ENCODE measurements around the gene CTXND1. TPM values are rescaled to one million over a fixed set of nuclear protein-coding genes. Genes with fewer than 3 reads are reported as not detected.

The CTXND1 gene
- total RNA-seq, 1 experiment from 2014 or later, result not detected

DNA sequence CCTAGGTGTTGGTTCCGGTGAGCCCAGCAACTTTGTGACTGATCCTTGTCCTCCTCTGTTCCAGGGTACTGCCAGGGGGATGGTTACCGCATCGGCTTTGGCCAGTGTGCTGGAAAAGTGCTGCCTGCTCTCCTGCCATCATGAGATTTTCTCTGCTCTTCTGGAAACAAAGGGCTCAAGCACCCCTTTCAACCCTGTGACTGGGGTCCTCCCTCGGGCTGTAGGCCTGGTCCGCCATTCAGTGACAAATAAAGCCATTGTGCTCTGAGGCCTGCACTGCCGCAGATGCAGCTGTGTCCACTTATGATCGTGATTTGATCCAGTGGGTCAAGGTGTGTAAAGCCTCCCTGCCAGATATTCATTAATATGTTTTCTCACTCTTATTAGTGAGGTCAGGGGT lies 65.9 kb downstream of the CTXND1 start:
- H3K4me3 ChIP-seq (ENCODE audit: low read length), result no peak overlapping the region
- no peak for DNase-seq
- CTCF ChIA-PET, result no interaction called here
- POLR2A ChIA-PET (ENCODE audit: unreplicated experiment), result no interaction called here
- H3K36me3 ChIP-seq (ENCODE audit: low read depth, low read length), result peaks cover 33% of the 10 kb centered on the region
- intact Hi-C loops (cut with micrococcal nuclease), result no loop called here
- no peaks in the 10 kb centered on the region for H3K27me3 ChIP-seq (ENCODE audit: low read length)
- H3K79me2 ChIP-seq (ENCODE audit: low read length), result no peaks in the 10 kb centered on the region
- BruUV-seq (replicated peaks), result no TSS peak
- no peaks in the 10 kb centered on the region for H4K20me1 ChIP-seq (ENCODE audit: low read length)
- no peak overlapping the region for H3K9ac ChIP-seq (ENCODE audit: low read length)
- H3K4me2 ChIP-seq (ENCODE audit: low read length), result no peak overlapping the region
- H3K9me3 ChIP-seq (ENCODE audit: low read length), result no peaks in the 10 kb centered on the region
- no peak for ATAC-seq
- H3F3A ChIP-seq (ENCODE audit: low read length, unreplicated experiment), result no peaks in the 10 kb centered on the region
- H2AFZ ChIP-seq (ENCODE audit: low read length), result no peak overlapping the region
- no peaks in the 10 kb centered on the region for H3K9me2 ChIP-seq (replicated peaks; ENCODE audit: low read length)
- no peak for TF ChIP-seq EZH2phosphoT487 (IDR thresholded peaks at IDR 0.05; ENCODE audit: borderline replicate concordance, low read length)
- TF ChIP-seq, protein P1, sequence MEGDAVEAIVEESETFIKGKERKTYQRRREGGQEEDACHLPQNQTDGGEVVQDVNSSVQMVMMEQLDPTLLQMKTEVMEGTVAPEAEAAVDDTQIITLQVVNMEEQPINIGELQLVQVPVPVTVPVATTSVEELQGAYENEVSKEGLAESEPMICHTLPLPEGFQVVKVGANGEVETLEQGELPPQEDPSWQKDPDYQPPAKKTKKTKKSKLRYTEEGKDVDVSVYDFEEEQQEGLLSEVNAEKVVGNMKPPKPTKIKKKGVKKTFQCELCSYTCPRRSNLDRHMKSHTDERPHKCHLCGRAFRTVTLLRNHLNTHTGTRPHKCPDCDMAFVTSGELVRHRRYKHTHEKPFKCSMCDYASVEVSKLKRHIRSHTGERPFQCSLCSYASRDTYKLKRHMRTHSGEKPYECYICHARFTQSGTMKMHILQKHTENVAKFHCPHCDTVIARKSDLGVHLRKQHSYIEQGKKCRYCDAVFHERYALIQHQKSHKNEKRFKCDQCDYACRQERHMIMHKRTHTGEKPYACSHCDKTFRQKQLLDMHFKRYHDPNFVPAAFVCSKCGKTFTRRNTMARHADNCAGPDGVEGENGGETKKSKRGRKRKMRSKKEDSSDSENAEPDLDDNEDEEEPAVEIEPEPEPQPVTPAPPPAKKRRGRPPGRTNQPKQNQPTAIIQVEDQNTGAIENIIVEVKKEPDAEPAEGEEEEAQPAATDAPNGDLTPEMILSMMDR (conservative IDR thresholded peaks at IDR 0.05; ENCODE audit: low read depth, low read length), result no peak
- TF ChIP-seq EZH2 (IDR thresholded peaks at IDR 0.05; ENCODE audit: low read length, unreplicated experiment), result no peak
- H3K27ac ChIP-seq (ENCODE audit: low read length), result no peak overlapping the region
- no peaks in the 10 kb centered on the region for H3K4me1 ChIP-seq (ENCODE audit: insufficient read depth, low read length)

DNA sequence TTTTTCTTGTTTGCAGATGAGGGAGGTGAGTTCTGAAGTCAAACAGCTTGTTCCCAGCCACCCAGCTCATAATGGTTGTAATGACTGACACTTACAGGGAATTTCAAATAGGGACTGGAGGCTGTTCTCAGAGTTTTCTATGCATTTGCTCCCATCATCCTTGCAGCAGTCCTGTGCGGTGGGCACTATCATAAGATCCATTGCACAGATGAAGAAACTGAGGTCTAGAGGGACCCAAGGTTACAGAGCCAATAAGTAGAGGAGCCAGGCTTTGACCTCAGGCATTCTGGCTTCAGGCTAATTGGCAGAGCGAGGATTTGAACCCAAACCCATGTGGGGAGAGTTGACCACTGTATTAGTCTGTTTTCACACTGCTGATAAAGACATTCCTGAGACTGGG lies 66.9 kb downstream of the CTXND1 start:
- Histone ChIP-seq H3K4me1 (ENCODE audit: insufficient read depth, low read length) (no peaks in the 10 kb centered on the region), H3K27me3 (ENCODE audit: low read length) (no peaks in the 10 kb centered on the region), H3K4me3 (ENCODE audit: low read length) (no peak overlapping the region), H4K20me1 (ENCODE audit: low read length) (no peaks in the 10 kb centered on the region), H3K79me2 (ENCODE audit: low read length) (no peaks in the 10 kb centered on the region), H3K9ac (ENCODE audit: low read length) (no peak overlapping the region), H3K9me2 (replicated peaks; ENCODE audit: low read length) (no peaks in the 10 kb centered on the region), H3K27ac (ENCODE audit: low read length) (no peak overlapping the region), H3K9me3 (ENCODE audit: low read length) (no peaks in the 10 kb centered on the region), H2AFZ (ENCODE audit: low read length) (no peak overlapping the region), H3F3A (ENCODE audit: low read length, unreplicated experiment) (no peaks in the 10 kb centered on the region), H3K4me2 (ENCODE audit: low read length) (no peak overlapping the region), H3K36me3 (ENCODE audit: low read depth, low read length) (peaks cover 37% of the 10 kb centered on the region)
- no peak for TF ChIP-seq EZH2 (IDR thresholded peaks at IDR 0.05; ENCODE audit: low read length, unreplicated experiment)
- TF ChIP-seq, protein P1 (conservative IDR thresholded peaks at IDR 0.05; ENCODE audit: low read depth, low read length), result no peak
- TF ChIP-seq EZH2phosphoT487 (IDR thresholded peaks at IDR 0.05; ENCODE audit: borderline replicate concordance, low read length), result no peak
- CTCF ChIA-PET, result no interaction called here
- intact Hi-C loops (cut with micrococcal nuclease), result no loop called here
- ATAC-seq (no peak), DNase-seq (no peak)
- BruUV-seq (replicated peaks), result no TSS peak
- POLR2A ChIA-PET (ENCODE audit: unreplicated experiment), result no interaction called here

DNA sequence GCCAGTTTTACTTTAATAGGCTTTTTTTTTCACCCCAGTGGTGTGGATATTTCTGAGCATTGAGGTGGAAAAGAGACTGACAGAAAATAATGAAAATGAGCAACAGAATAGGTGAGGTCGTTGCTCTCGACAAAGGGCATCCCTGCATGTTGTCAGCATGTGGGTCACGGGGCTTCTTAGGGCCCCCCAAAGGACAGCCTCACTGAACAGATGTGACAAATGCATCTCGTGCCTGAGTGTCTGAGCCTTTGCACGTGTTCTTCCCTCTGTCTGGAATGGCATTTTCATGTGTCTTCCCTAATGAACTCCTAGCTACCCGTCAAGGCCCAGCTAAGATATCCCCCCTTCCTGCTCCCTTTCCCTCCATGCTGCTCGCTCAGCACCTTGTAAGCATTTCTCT lies 67.5 kb downstream of the CTXND1 start:
- intact Hi-C loops (cut with micrococcal nuclease), result no loop called here
- no peak for ATAC-seq
- H3K4me1 ChIP-seq (ENCODE audit: insufficient read depth, low read length), result peaks cover 6% of the 10 kb centered on the region
- H2AFZ ChIP-seq (ENCODE audit: low read length), result no peak overlapping the region
- no peaks in the 10 kb centered on the region for H3K9me2 ChIP-seq (replicated peaks; ENCODE audit: low read length)
- no peak overlapping the region for H3K4me3 ChIP-seq (ENCODE audit: low read length)
- POLR2A ChIA-PET (ENCODE audit: unreplicated experiment), result no interaction called here
- no TSS peak for BruUV-seq (replicated peaks)
- CTCF ChIA-PET, result interaction anchor here (0.6 kb wide), 1 partner anchor 16 kb away, joined by 3 read pairs; no protein-coding TSS in a partner anchor
- no peaks in the 10 kb centered on the region for H3K79me2 ChIP-seq (ENCODE audit: low read length)
- no peaks in the 10 kb centered on the region for H3K9me3 ChIP-seq (ENCODE audit: low read length)
- H3K9ac ChIP-seq (ENCODE audit: low read length), result no peak overlapping the region
- TF ChIP-seq, protein P1 (conservative IDR thresholded peaks at IDR 0.05; ENCODE audit: low read depth, low read length), result no peak
- TF ChIP-seq EZH2phosphoT487 (IDR thresholded peaks at IDR 0.05; ENCODE audit: borderline replicate concordance, low read length), result no peak
- TF ChIP-seq EZH2 (IDR thresholded peaks at IDR 0.05; ENCODE audit: low read length, unreplicated experiment), result no peak
- no peaks in the 10 kb centered on the region for H3K27me3 ChIP-seq (ENCODE audit: low read length)
- no peaks in the 10 kb centered on the region for H4K20me1 ChIP-seq (ENCODE audit: low read length)
- peaks cover 37% of the 10 kb centered on the region for H3K36me3 ChIP-seq (ENCODE audit: low read depth, low read length)
- H3F3A ChIP-seq (ENCODE audit: low read length, unreplicated experiment), result no peaks in the 10 kb centered on the region
- H3K4me2 ChIP-seq (ENCODE audit: low read length), result no peak overlapping the region
- H3K27ac ChIP-seq (ENCODE audit: low read length), result no peak overlapping the region
- DNase-seq, result no peak

Measured in PC-3 (cell line).